Mammary epithelial cell (primary cell): ENCODE measurements around the gene SSRP1.
A peak's percentile ranks its signal among the peaks of the same experiment; 100 is the strongest.

Experiments
- CTCF ChIP-seq, 2 donors: IDR thresholded peaks in 1 of 2; conservative IDR thresholded peaks in 1 of 2; 2 replicates each; pipeline ENCODE4 v1.5.1; 2011 to 2012; ENCODE audit warnings: inconsistent platforms in 2 of 2, low read length in 2 of 2, mild to moderate bottlenecking in 2 of 2, control low read depth in 1 of 2, low read depth in 1 of 2; ENCODE audit not compliant: insufficient read depth in 1 of 2; ENCODE audit errors: extremely low read depth in 1 of 2
- EZH2 ChIP-seq: IDR thresholded peaks from 2 replicates; pipeline ENCODE4 v1.6.1; 2012; ENCODE audit warnings: low read length, inconsistent platforms, borderline replicate concordance

- TF ChIP-seq CTCF (conservative IDR thresholded peaks at IDR 0.05 in 1 of 2, IDR thresholded peaks at IDR 0.05 in 1 of 2; ENCODE audit: extremely low read depth in 1 of 2, insufficient read depth in 1 of 2, low read depth in 1 of 2, low read length in 2 of 2) (peak; percentile 82 to 93), EZH2 (no peak)
Measured at GRCh38 chr11:57277845-57278720, 57.6 kb downstream of the SSRP1 start.
